Lower leg skin (tissue), 3 donors: Measurements from ENCODE around the gene MOB4.

Source experiments
- CTCF ChIP-seq, 3 donors: fragments of 450-650 bp; IDR thresholded peaks; one replicate each; pipeline ENCODE4 v1.5.1; 2016; ENCODE audit warnings: antibody characterized with exemption in 3 of 3, mild to moderate bottlenecking in 3 of 3, moderate library complexity in 2 of 3
- POLR2A ChIP-seq, 2 donors: fragments of 450-650 bp; IDR thresholded peaks; one replicate each; pipeline ENCODE4 v1.6.1; 2016 to 2017; ENCODE audit warnings: antibody characterized with exemption in 2 of 2, mild to moderate bottlenecking in 1 of 2, moderate library complexity in 1 of 2

- no peak for TF ChIP-seq POLR2A (IDR thresholded peaks at IDR 0.05)
- no peak for TF ChIP-seq CTCF (IDR thresholded peaks at IDR 0.05)
Observed at GRCh38 chr2:197497326-197497725, 18.5 kb upstream of the MOB4 start.
